ENCODE measurements around the gene PA2G4. TPM values are rescaled to one million over a fixed set of nuclear protein-coding genes. Genes with fewer than 3 reads are reported as not detected.
A peak's percentile ranks its signal among the peaks of the same experiment; 100 is the strongest.

PA2G4 gene
- total and polyA plus RNA-seq, 4 experiments from 2014 or later, result 106 to 223 (median 156) TPM

DNA sequence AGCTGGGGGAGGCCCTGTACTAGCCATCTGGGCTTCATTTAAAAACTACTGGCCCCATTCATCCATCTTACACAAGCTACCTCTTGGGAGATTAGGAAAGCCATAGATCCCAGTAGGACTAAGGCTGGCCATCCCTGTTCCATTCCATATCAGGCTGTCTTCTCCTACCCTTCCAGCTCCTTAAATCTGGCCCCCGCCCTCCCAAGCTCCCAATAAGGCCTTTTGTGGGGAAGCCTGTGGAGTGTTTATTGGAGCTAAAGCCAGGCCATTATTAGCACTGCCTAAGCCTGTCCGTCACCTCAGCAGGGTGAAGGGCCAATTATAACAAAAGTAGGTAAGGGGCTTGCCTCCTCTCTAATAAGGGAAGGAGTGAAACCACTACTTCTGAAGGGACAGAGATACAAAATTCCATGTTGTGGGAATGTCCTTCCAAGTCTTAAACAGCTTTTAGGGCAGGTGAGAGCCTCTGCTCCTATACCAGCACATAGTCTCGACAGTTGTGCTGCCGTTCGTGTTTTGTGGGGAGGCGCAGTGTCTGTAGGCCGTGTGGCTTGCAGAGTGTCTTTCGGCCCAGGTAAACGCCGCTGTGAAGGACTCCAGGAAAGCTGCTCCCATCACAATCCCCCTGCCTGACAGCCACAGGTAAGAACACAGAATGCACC, 57.5 kb downstream of the PA2G4 start:
- H3K36me3 ChIP-seq (ENCODE audit: insufficient read depth, low read length), result peaks cover 52% of the 10 kb centered on the region
- no peak for DNase-seq
- H3K27ac ChIP-seq (ENCODE audit: low read depth, low read length), result peak overlapping the region; percentile 97
- intact Hi-C loops (cut with micrococcal nuclease), result no loop called here
- Mint-ChIP-seq H3K4me3 (peak overlapping the region in 6 of 8 donors; percentile 6 to 100 (median 63)), H3K9me3 (no peaks in the 10 kb centered on the region), H3K4me1 (peaks cover 28 to 63% (median 39%) of the 10 kb centered on the region in 4 donors), H3K36me3 (peaks cover 39 to 77% of the 10 kb centered on the region in 2 donors), H3K27me3 (no peaks in the 10 kb centered on the region), H3K27ac (peak overlapping the region; percentile 61 to 100 (median 98))
- H3K4me1 ChIP-seq (ENCODE audit: insufficient read depth, low read length), result peaks cover 37% of the 10 kb centered on the region
- no peak overlapping the region for H3K4me3 ChIP-seq (ENCODE audit: low read length in 2 of 2)
- H3K27me3 ChIP-seq (ENCODE audit: insufficient read depth, low read length), result no peaks in the 10 kb centered on the region
- ChIA-PET POLR2A (ENCODE audit: partially characterized antibody) (interaction anchor here (0.9 to 10.8 kb wide), 13 partner anchors 10 to 306 kb away, joined by 3 to 236 read pairs (median 6); partner anchors contain the start of genes CNPY2, ESYT1, PA2G4 and RAB5B), CTCF (ENCODE audit: partially characterized antibody) (interaction anchor here (0.7 to 3.2 kb wide), 16 partner anchors 10 to 127 kb away, joined by 3 to 12 read pairs (median 5); partner anchors contain the start of genes ESYT1, MYL6B, RPL41 and SMARCC2)
- no peaks in the 10 kb centered on the region for H3K9me3 ChIP-seq (ENCODE audit: control insufficient read depth in 1 of 2, low read length in 2 of 2)

DNA sequence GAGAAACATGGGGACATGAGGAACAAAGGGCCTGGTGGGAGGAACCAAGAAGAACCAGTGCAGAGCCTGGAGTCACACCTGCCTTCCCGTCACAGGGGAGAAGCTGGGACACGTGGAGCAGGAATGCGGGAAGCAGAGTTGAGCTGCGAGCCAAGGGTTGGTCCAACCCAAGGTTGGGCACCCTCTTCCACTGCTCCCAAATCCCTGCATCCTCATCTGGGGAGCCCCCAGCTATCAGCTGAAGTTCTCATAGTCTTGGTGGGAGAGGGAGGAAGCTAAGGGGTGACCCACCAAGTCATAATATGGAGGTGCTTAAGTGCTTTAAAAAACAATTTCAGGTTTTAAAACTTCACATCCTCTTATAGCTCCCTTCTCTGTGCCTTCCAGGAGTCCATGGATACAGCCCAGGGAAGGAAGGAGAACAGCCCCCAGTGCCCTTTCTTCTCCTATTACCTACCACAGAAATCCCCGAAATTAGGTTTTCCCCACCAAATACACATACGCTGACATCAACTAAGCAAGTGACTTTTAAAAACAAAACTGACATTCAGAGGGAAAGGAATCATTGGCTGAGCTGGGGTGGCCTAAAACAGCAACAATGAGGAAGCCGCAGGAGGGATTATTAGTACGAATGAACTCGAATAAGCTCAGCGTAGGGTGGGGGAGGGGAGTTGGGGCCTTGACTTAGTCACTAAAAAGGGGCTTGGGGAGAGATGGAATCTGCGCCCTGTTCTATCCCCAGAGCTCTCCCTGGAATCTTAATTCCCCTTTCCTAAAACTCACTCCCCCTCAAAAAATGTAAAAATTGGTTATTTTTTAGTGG, 58.3 kb downstream of the PA2G4 start:
- Histone ChIP-seq H3K4me1 (ENCODE audit: insufficient read depth, low read length) (peaks cover 30% of the 10 kb centered on the region), H3K36me3 (ENCODE audit: insufficient read depth, low read length) (peaks cover 56% of the 10 kb centered on the region), H3K9me3 (ENCODE audit: control insufficient read depth in 1 of 2, low read length in 2 of 2) (no peaks in the 10 kb centered on the region), H3K27ac (ENCODE audit: low read depth, low read length) (peak overlapping the region; percentile 11), H3K4me3 (ENCODE audit: low read length in 2 of 2) (no peak overlapping the region), H3K27me3 (ENCODE audit: insufficient read depth, low read length) (no peaks in the 10 kb centered on the region)
- Mint-ChIP-seq H3K4me1 (peaks cover 22 to 56% (median 33%) of the 10 kb centered on the region in 4 donors), H3K36me3 (peaks cover 44 to 79% of the 10 kb centered on the region in 2 donors), H3K27ac (peak overlapping the region in 5 of 7 donors; percentile 27 to 96 (median 71)), H3K9me3 (no peaks in the 10 kb centered on the region), H3K27me3 (no peaks in the 10 kb centered on the region), H3K4me3 (peak overlapping the region in 1 of 8 donors; percentile 30)
- ChIA-PET CTCF (ENCODE audit: partially characterized antibody) (interaction anchor here (0.7 to 3.2 kb wide), 13 partner anchors 11 to 126 kb away, joined by 3 to 12 read pairs (median 5); partner anchors contain the start of genes ESYT1 and ZC3H10), POLR2A (ENCODE audit: partially characterized antibody) (interaction anchor here (1.0 to 10.8 kb wide), 12 partner anchors 9 to 305 kb away, joined by 3 to 236 read pairs (median 6); partner anchors contain the start of genes ESYT1, PA2G4, RPL41 and SMARCC2)
- intact Hi-C loops (cut with micrococcal nuclease), result no loop called here
- DNase-seq, result no peak

Other genes with a start within 250 kb of the PA2G4 start
- gene PYM1, start 176.7 kb upstream of the PA2G4 start, total RNA-seq, result 10 to 100 TPM; 35.7 to 39.3 TPM
- 10 to 100 TPM; 75.1 to 86.9 TPM for gene PYM1, start 176.7 kb upstream of the PA2G4 start, polyA plus RNA-seq
- 1,000 to 10,000 TPM; 1,301 to 1,410 TPM for gene DGKA, start 173.4 kb upstream of the PA2G4 start, total RNA-seq
- gene DGKA, start 173.4 kb upstream of the PA2G4 start, polyA plus RNA-seq, result 100 to 1,000 TPM; 195 to 493 TPM
- gene PMEL, start 138.5 kb upstream of the PA2G4 start, total RNA-seq, result not detected
- not detected for gene PMEL, start 138.5 kb upstream of the PA2G4 start, polyA plus RNA-seq
- gene CDK2, start 137.7 kb upstream of the PA2G4 start, total RNA-seq, result 10 to 100 TPM; 17.5 to 21.5 TPM
- gene CDK2, start 137.7 kb upstream of the PA2G4 start, polyA plus RNA-seq, result 1 to 10 TPM; 4.7 to 5.7 TPM
- gene RAB5B, start 130.5 kb upstream of the PA2G4 start, total RNA-seq, result 100 to 1,000 TPM; 106 to 112 TPM
- 10 to 100 TPM; 67.5 to 80.8 TPM for gene RAB5B, start 130.5 kb upstream of the PA2G4 start, polyA plus RNA-seq
- 1 to 10 TPM; 5.4 to 5.9 TPM for gene SUOX, start 107.3 kb upstream of the PA2G4 start, total RNA-seq
- gene SUOX, start 107.3 kb upstream of the PA2G4 start, polyA plus RNA-seq, result not detected
- gene IKZF4, start 83.5 kb upstream of the PA2G4 start, total RNA-seq, result 1 to 10 TPM; 7.2 to 7.9 TPM
- 1 to 10 TPM in 1 of 2 donors, under 1 TPM in 1; 0.37 to 2.2 TPM for gene IKZF4, start 83.5 kb upstream of the PA2G4 start, polyA plus RNA-seq
- gene RPS26, start 62.6 kb upstream of the PA2G4 start, total RNA-seq, result 10 to 100 TPM; 55.6 to 55.8 TPM
- 1,000 to 10,000 TPM in 1 of 2 donors, 100 to 1,000 TPM in 1; 386 to 1,449 TPM for gene RPS26, start 62.6 kb upstream of the PA2G4 start, polyA plus RNA-seq
- gene ERBB3, start 24.4 kb upstream of the PA2G4 start, total RNA-seq, result 1 to 10 TPM; 5.9 to 6.9 TPM
- under 1 TPM; 0.61 to 0.70 TPM for gene ERBB3, start 24.4 kb upstream of the PA2G4 start, polyA plus RNA-seq
- 1,000 to 10,000 TPM; 5,438 to 5,728 TPM for gene RPL41, start 12.1 kb downstream of the PA2G4 start, total RNA-seq
- 1,000 to 10,000 TPM; 6,058 to 8,691 TPM for gene RPL41, start 12.1 kb downstream of the PA2G4 start, polyA plus RNA-seq
- 10 to 100 TPM; 16.3 to 19.6 TPM for gene ZC3H10, start 13.7 kb downstream of the PA2G4 start, total RNA-seq
- 1 to 10 TPM in 1 of 2 donors, under 1 TPM in 1; 0.27 to 3.9 TPM for gene ZC3H10, start 13.7 kb downstream of the PA2G4 start, polyA plus RNA-seq
- 100 to 1,000 TPM; 249 to 258 TPM for gene ESYT1, start 23.7 kb downstream of the PA2G4 start, total RNA-seq
- 100 to 1,000 TPM; 395 to 690 TPM for gene ESYT1, start 23.7 kb downstream of the PA2G4 start, polyA plus RNA-seq
- gene MYL6B, start 48.0 kb downstream of the PA2G4 start, total RNA-seq, result 1 to 10 TPM; 2.6 to 3.4 TPM
- 1 to 10 TPM; 1.8 to 4.8 TPM for gene MYL6B, start 48.0 kb downstream of the PA2G4 start, polyA plus RNA-seq
- 100 to 1,000 TPM; 567 to 589 TPM for gene MYL6, start 53.8 kb downstream of the PA2G4 start, total RNA-seq
- 1,000 to 10,000 TPM; 2,141 to 3,317 TPM for gene MYL6, start 53.8 kb downstream of the PA2G4 start, polyA plus RNA-seq
- 100 to 1,000 TPM; 192 to 199 TPM for gene SMARCC2, start 84.9 kb downstream of the PA2G4 start, total RNA-seq
- gene SMARCC2, start 84.9 kb downstream of the PA2G4 start, polyA plus RNA-seq, result 10 to 100 TPM; 27.0 to 90.9 TPM
- gene RNF41, start 117.4 kb downstream of the PA2G4 start, total RNA-seq, result 10 to 100 TPM; 38.1 to 44.8 TPM
- gene RNF41, start 117.4 kb downstream of the PA2G4 start, polyA plus RNA-seq, result 10 to 100 TPM; 33.2 to 46.7 TPM
- 10 to 100 TPM; 16.9 to 19.1 TPM for gene NABP2, start 119.8 kb downstream of the PA2G4 start, total RNA-seq
- 1 to 10 TPM; 4.1 to 4.7 TPM for gene NABP2, start 119.8 kb downstream of the PA2G4 start, polyA plus RNA-seq
- gene SLC39A5, start 125.5 kb downstream of the PA2G4 start, total RNA-seq, result 1 to 10 TPM in 1 of 2 experiments, under 1 TPM in 1; 0.64 to 2.1 TPM
- gene SLC39A5, start 125.5 kb downstream of the PA2G4 start, polyA plus RNA-seq, result not detected
- gene ANKRD52, start 153.8 kb downstream of the PA2G4 start, total RNA-seq, result 10 to 100 TPM; 44.1 to 44.5 TPM
- gene ANKRD52, start 153.8 kb downstream of the PA2G4 start, polyA plus RNA-seq, result 10 to 100 TPM in 1 of 2 donors, 1 to 10 TPM in 1; 3.4 to 25.1 TPM
- 10 to 100 TPM; 35.3 to 38.6 TPM for gene COQ10A, start 162.4 kb downstream of the PA2G4 start, total RNA-seq
- 10 to 100 TPM in 1 of 2 donors, 1 to 10 TPM in 1; 8.7 to 11.7 TPM for gene COQ10A, start 162.4 kb downstream of the PA2G4 start, polyA plus RNA-seq
- 100 to 1,000 TPM; 134 to 136 TPM for gene CS, start 195.8 kb downstream of the PA2G4 start, total RNA-seq
- 10 to 100 TPM; 73.1 to 98.7 TPM for gene CS, start 195.8 kb downstream of the PA2G4 start, polyA plus RNA-seq
- gene CNPY2, start 211.4 kb downstream of the PA2G4 start, total RNA-seq, result 10 to 100 TPM; 93.5 to 95.8 TPM
- gene CNPY2, start 211.4 kb downstream of the PA2G4 start, polyA plus RNA-seq, result 100 to 1,000 TPM; 174 to 184 TPM
- 100 to 1,000 TPM; 193 to 203 TPM for gene PAN2, start 229.4 kb downstream of the PA2G4 start, total RNA-seq
- 10 to 100 TPM in 1 of 2 donors, 1 to 10 TPM in 1; 5.6 to 10.2 TPM for gene PAN2, start 229.4 kb downstream of the PA2G4 start, polyA plus RNA-seq
- 10 to 100 TPM; 34.1 to 34.4 TPM for gene IL23A, start 234.3 kb downstream of the PA2G4 start, total RNA-seq
- gene IL23A, start 234.3 kb downstream of the PA2G4 start, polyA plus RNA-seq, result 10 to 100 TPM; 30.3 to 40.1 TPM

Data from CD4-positive, alpha-beta memory T cell (primary cell).